ENCODE measurements around the gene LRRC26.

- TF ChIP-seq, protein P1, sequence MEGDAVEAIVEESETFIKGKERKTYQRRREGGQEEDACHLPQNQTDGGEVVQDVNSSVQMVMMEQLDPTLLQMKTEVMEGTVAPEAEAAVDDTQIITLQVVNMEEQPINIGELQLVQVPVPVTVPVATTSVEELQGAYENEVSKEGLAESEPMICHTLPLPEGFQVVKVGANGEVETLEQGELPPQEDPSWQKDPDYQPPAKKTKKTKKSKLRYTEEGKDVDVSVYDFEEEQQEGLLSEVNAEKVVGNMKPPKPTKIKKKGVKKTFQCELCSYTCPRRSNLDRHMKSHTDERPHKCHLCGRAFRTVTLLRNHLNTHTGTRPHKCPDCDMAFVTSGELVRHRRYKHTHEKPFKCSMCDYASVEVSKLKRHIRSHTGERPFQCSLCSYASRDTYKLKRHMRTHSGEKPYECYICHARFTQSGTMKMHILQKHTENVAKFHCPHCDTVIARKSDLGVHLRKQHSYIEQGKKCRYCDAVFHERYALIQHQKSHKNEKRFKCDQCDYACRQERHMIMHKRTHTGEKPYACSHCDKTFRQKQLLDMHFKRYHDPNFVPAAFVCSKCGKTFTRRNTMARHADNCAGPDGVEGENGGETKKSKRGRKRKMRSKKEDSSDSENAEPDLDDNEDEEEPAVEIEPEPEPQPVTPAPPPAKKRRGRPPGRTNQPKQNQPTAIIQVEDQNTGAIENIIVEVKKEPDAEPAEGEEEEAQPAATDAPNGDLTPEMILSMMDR (IDR thresholded peaks at IDR 0.05; ENCODE audit: low read depth, low read length, poor library complexity, severe bottlenecking) = no peak
- TF ChIP-seq EZH2phosphoT487 (IDR thresholded peaks at IDR 0.05; ENCODE audit: borderline replicate concordance, low read length) = no peak
Observed at GRCh38 chr9:137128158-137128861, 41.5 kb downstream of the LRRC26 start.

Measured in DOHH2 (cell line).